ENCODE measurements around the gene OR10A5. TPM values are rescaled to one million over a fixed set of nuclear protein-coding genes. Genes with fewer than 3 reads are reported as not detected.

OR10A5 gene
- total RNA-seq, 4 donors from 2014 or later, result not detected

- intact Hi-C loops (cut with DNase I), result no loop called here
- no peaks in the 10 kb centered on the region for H3K27me3 ChIP-seq
- WGBS, 2 donors, result 53 to 57% methylated on average over 1 of the region's 1 CpG
- TF ChIP-seq POLR2A (IDR thresholded peaks at IDR 0.05), result no peak
- TF ChIP-seq, protein P1, sequence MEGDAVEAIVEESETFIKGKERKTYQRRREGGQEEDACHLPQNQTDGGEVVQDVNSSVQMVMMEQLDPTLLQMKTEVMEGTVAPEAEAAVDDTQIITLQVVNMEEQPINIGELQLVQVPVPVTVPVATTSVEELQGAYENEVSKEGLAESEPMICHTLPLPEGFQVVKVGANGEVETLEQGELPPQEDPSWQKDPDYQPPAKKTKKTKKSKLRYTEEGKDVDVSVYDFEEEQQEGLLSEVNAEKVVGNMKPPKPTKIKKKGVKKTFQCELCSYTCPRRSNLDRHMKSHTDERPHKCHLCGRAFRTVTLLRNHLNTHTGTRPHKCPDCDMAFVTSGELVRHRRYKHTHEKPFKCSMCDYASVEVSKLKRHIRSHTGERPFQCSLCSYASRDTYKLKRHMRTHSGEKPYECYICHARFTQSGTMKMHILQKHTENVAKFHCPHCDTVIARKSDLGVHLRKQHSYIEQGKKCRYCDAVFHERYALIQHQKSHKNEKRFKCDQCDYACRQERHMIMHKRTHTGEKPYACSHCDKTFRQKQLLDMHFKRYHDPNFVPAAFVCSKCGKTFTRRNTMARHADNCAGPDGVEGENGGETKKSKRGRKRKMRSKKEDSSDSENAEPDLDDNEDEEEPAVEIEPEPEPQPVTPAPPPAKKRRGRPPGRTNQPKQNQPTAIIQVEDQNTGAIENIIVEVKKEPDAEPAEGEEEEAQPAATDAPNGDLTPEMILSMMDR (IDR thresholded peaks at IDR 0.05), result no peak
- H3K36me3 ChIP-seq, result no peaks in the 10 kb centered on the region
- DNase-seq, result no peak
- H3K4me1 ChIP-seq, result no peaks in the 10 kb centered on the region
- H3K9me3 ChIP-seq, result no peaks in the 10 kb centered on the region
- H3K4me3 ChIP-seq, result no peak overlapping the region
- H3K27ac ChIP-seq, result no peak overlapping the region
Measured at GRCh38 chr11:6817694-6818093, 27.8 kb upstream of the OR10A5 start.

GRCh38 chr11:6818967-6819366 lies 26.5 kb upstream of the OR10A5 start:
- H3K4me3 ChIP-seq, result no peak overlapping the region
- no peak for DNase-seq
- WGBS, 2 donors, result 100% methylated on average over 2 of the region's 5 CpGs; no CpG with 5 or more reads in 1 of the 2 donors
- no peak for TF ChIP-seq POLR2A (IDR thresholded peaks at IDR 0.05)
- TF ChIP-seq, protein P1 (IDR thresholded peaks at IDR 0.05), result no peak
- no peaks in the 10 kb centered on the region for H3K9me3 ChIP-seq
- no peaks in the 10 kb centered on the region for H3K36me3 ChIP-seq
- no peaks in the 10 kb centered on the region for H3K4me1 ChIP-seq
- intact Hi-C loops (cut with DNase I), result no loop called here
- no peaks in the 10 kb centered on the region for H3K27me3 ChIP-seq
- no peak overlapping the region for H3K27ac ChIP-seq

- Histone ChIP-seq H3K27me3 (no peaks in the 10 kb centered on the region), H3K27ac (no peak overlapping the region), H3K36me3 (no peaks in the 10 kb centered on the region), H3K4me3 (no peak overlapping the region), H3K9me3 (no peaks in the 10 kb centered on the region), H3K4me1 (no peaks in the 10 kb centered on the region)
- DNase-seq, result no peak
- WGBS, 2 donors, result 52 to 80% methylated on average over 5 of the region's 5 CpGs
- intact Hi-C loops (cut with DNase I), result no loop called here
- TF ChIP-seq, protein P1 (IDR thresholded peaks at IDR 0.05), result no peak
- TF ChIP-seq POLR2A (IDR thresholded peaks at IDR 0.05), result no peak
Measured at GRCh38 chr11:6824136-6824823, 21.2 kb upstream of the OR10A5 start.

DNA sequence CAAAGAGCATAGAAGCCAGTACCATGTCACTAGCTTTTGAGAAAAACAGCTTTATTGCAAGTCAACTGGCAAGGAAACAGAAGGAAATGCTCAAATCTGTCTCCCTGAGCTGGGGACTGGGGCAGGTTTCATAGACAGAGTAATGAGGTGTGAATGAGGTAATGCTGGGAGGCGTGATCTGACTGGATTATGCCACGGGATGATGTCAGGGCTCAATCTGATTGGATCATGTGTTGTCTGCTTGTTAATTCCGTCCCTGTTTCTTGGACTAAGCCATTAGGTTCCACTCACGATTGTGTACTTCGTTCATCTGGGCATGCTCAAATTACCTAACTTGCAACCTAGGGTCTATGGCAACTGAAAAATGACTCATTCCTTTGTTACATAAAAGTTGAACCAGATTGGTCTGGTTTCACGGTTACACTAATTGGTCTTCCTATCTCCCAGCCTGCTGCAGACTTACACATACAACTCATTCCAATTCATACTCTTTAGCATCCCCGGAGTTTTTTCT lies 20.2 kb upstream of the OR10A5 start:
- no peak for DNase-seq
- Histone ChIP-seq H3K27ac (no peak overlapping the region), H3K27me3 (no peaks in the 10 kb centered on the region), H3K4me1 (no peaks in the 10 kb centered on the region), H3K36me3 (no peaks in the 10 kb centered on the region), H3K9me3 (no peaks in the 10 kb centered on the region), H3K4me3 (no peak overlapping the region)
- no peak for TF ChIP-seq POLR2A (IDR thresholded peaks at IDR 0.05)
- TF ChIP-seq, protein P1 (IDR thresholded peaks at IDR 0.05), result no peak
- intact Hi-C loops (cut with DNase I), result no loop called here
- WGBS, 2 donors, result 65 to 74% methylated on average over 7 of the region's 7 CpGs

GRCh38 chr11:6828103-6828502 lies 17.4 kb upstream of the OR10A5 start:
- 63 to 71% methylated on average over 1 of the region's 1 CpG for WGBS, 2 donors
- DNase-seq, result no peak
- TF ChIP-seq, protein P1 (IDR thresholded peaks at IDR 0.05), result no peak
- no peak for TF ChIP-seq POLR2A (IDR thresholded peaks at IDR 0.05)
- H3K36me3 ChIP-seq, result no peaks in the 10 kb centered on the region
- no peaks in the 10 kb centered on the region for H3K9me3 ChIP-seq
- H3K27ac ChIP-seq, result no peak overlapping the region
- no peaks in the 10 kb centered on the region for H3K4me1 ChIP-seq
- H3K27me3 ChIP-seq, result no peaks in the 10 kb centered on the region
- H3K4me3 ChIP-seq, result no peak overlapping the region
- intact Hi-C loops (cut with DNase I), result no loop called here

Measured in esophagus squamous epithelium (tissue), 5 donors.